ENCODE measurements around the gene PLXNB3.

The PLXNB3 gene

GRCh38 chrX:153750127-153750774, 13.8 kb upstream of the PLXNB3 start:
- DNase-seq (no peak), ATAC-seq (replicated peaks) (no peak)
- Mint-ChIP-seq H3K4me3 (no peak overlapping the region), H3K27ac (no peak overlapping the region), H3K27me3 (peaks cover 8 to 26% of the 10 kb centered on the region in 2 donors), H3K9me3 (no peaks in the 10 kb centered on the region), H3K36me3 (ENCODE audit: insufficient read depth) (no peaks in the 10 kb centered on the region), H3K4me1 (ENCODE audit: low read depth in 2 of 2) (peaks cover 0 to 1% of the 10 kb centered on the region in 2 donors)

GRCh38 chrX:153755136-153755535, 8.9 kb upstream of the PLXNB3 start:
- Mint-ChIP-seq H3K36me3 (ENCODE audit: insufficient read depth) (no peaks in the 10 kb centered on the region), H3K9me3 (no peaks in the 10 kb centered on the region), H3K27me3 (peaks cover 0 to 2% of the 10 kb centered on the region in 2 donors), H3K4me3 (no peak overlapping the region), H3K27ac (no peak overlapping the region), H3K4me1 (ENCODE audit: low read depth in 2 of 2) (no peaks in the 10 kb centered on the region)
- ATAC-seq (replicated peaks) (no peak), DNase-seq (no peak)

GRCh38 chrX:153761863-153762262, 2.2 kb upstream of the PLXNB3 start:
- peaks cover 0 to 4% of the 10 kb centered on the region in 2 donors for H3K4me1 Mint-ChIP-seq (ENCODE audit: low read depth in 2 of 2)
- DNase-seq (no peak), ATAC-seq (replicated peaks) (no peak)
- H3K4me3 Mint-ChIP-seq = no peak overlapping the region
- no peaks in the 10 kb centered on the region for H3K36me3 Mint-ChIP-seq (ENCODE audit: insufficient read depth)
- no peaks in the 10 kb centered on the region for H3K9me3 Mint-ChIP-seq
- H3K27ac Mint-ChIP-seq = no peak overlapping the region
- H3K27me3 Mint-ChIP-seq = no peaks in the 10 kb centered on the region

GRCh38 chrX:153762626-153763173, 1.3 kb upstream of the PLXNB3 start:
- ATAC-seq (replicated peaks) = no peak
- no peak for DNase-seq
- H3K27ac Mint-ChIP-seq = no peak overlapping the region

GRCh38 chrX:153763298-153763932, 634 bp upstream of the PLXNB3 start:
- DNase-seq = no peak
- H3K9me3 Mint-ChIP-seq = no peaks in the 10 kb centered on the region
- no peak overlapping the region for H3K27ac Mint-ChIP-seq
- H3K4me1 Mint-ChIP-seq (ENCODE audit: low read depth in 2 of 2) = peaks cover 4 to 9% of the 10 kb centered on the region in 2 donors
- H3K4me3 Mint-ChIP-seq = no peak overlapping the region
- no peaks in the 10 kb centered on the region for H3K27me3 Mint-ChIP-seq
- no peaks in the 10 kb centered on the region for H3K36me3 Mint-ChIP-seq (ENCODE audit: insufficient read depth)
- ATAC-seq (replicated peaks) = peak; percentile 22

More at GRCh38 chrX:153762626-153763173, 1.3 kb upstream of the PLXNB3 start:
- Mint-ChIP-seq H3K27me3 (no peaks in the 10 kb centered on the region), H3K9me3 (no peaks in the 10 kb centered on the region), H3K36me3 (ENCODE audit: insufficient read depth) (no peaks in the 10 kb centered on the region), H3K4me1 (ENCODE audit: low read depth in 2 of 2) (peaks cover 0 to 4% of the 10 kb centered on the region in 2 donors), H3K4me3 (no peak overlapping the region)

- Mint-ChIP-seq H3K4me1 (ENCODE audit: low read depth in 2 of 2) (peaks cover 4 to 9% of the 10 kb centered on the region in 2 donors), H3K9me3 (no peaks in the 10 kb centered on the region), H3K27me3 (no peaks in the 10 kb centered on the region), H3K27ac (no peak overlapping the region), H3K4me3 (no peak overlapping the region), H3K36me3 (ENCODE audit: insufficient read depth) (no peaks in the 10 kb centered on the region)
- ATAC-seq (replicated peaks) = no peak
- DNase-seq = no peak
Observed at GRCh38 chrX:153764786-153765137, 713 bp downstream of the PLXNB3 start.

GRCh38 chrX:153765138-153766079, 1.4 kb downstream of the PLXNB3 start:
- H3K4me3 Mint-ChIP-seq = no peak overlapping the region
- H3K36me3 Mint-ChIP-seq (ENCODE audit: insufficient read depth) = no peaks in the 10 kb centered on the region
- no peak for DNase-seq
- H3K4me1 Mint-ChIP-seq (ENCODE audit: low read depth in 2 of 2) = peaks cover 4 to 9% of the 10 kb centered on the region in 2 donors
- H3K9me3 Mint-ChIP-seq = no peaks in the 10 kb centered on the region
- no peak overlapping the region for H3K27ac Mint-ChIP-seq
- H3K27me3 Mint-ChIP-seq = no peaks in the 10 kb centered on the region
- no peak for ATAC-seq (replicated peaks)

GRCh38 chrX:153766098-153766817, 2.2 kb downstream of the PLXNB3 start:
- ATAC-seq (replicated peaks) = no peak
- H3K36me3 Mint-ChIP-seq (ENCODE audit: insufficient read depth) = no peaks in the 10 kb centered on the region
- no peak for DNase-seq
- H3K9me3 Mint-ChIP-seq = no peaks in the 10 kb centered on the region
- H3K27me3 Mint-ChIP-seq = no peaks in the 10 kb centered on the region
- H3K4me1 Mint-ChIP-seq (ENCODE audit: low read depth in 2 of 2) = peaks cover 4 to 9% of the 10 kb centered on the region in 2 donors
- H3K27ac Mint-ChIP-seq = no peak overlapping the region
- H3K4me3 Mint-ChIP-seq = no peak overlapping the region

- H3K27me3 Mint-ChIP-seq = no peaks in the 10 kb centered on the region
- H3K4me3 Mint-ChIP-seq = no peak overlapping the region
- H3K36me3 Mint-ChIP-seq (ENCODE audit: insufficient read depth) = no peaks in the 10 kb centered on the region
- no peaks in the 10 kb centered on the region for H3K9me3 Mint-ChIP-seq
- ATAC-seq (replicated peaks) (no peak), DNase-seq (no peak)
- H3K27ac Mint-ChIP-seq = no peak overlapping the region
- H3K4me1 Mint-ChIP-seq (ENCODE audit: low read depth in 2 of 2) = peaks cover 4 to 9% of the 10 kb centered on the region in 2 donors
Observed at GRCh38 chrX:153766871-153767673, 3.0 kb downstream of the PLXNB3 start.

- no peak for DNase-seq
- Mint-ChIP-seq H3K9me3 (no peaks in the 10 kb centered on the region), H3K27me3 (no peaks in the 10 kb centered on the region), H3K27ac (peak overlapping the region; percentile 35 to 81), H3K4me1 (ENCODE audit: low read depth in 2 of 2) (peaks cover 4 to 9% of the 10 kb centered on the region in 2 donors), H3K4me3 (no peak overlapping the region), H3K36me3 (ENCODE audit: insufficient read depth) (no peaks in the 10 kb centered on the region)
- no peak for ATAC-seq (replicated peaks)
Observed at GRCh38 chrX:153767674-153768055, 3.6 kb downstream of the PLXNB3 start.

GRCh38 chrX:153768311-153769157, 4.5 kb downstream of the PLXNB3 start:
- Mint-ChIP-seq H3K4me1 (ENCODE audit: low read depth in 2 of 2) (peaks cover 4 to 9% of the 10 kb centered on the region in 2 donors), H3K9me3 (no peaks in the 10 kb centered on the region), H3K27ac (peak overlapping the region; percentile 35 to 81), H3K27me3 (no peaks in the 10 kb centered on the region), H3K36me3 (ENCODE audit: insufficient read depth) (no peaks in the 10 kb centered on the region), H3K4me3 (peak overlapping the region in 1 of 2 donors; percentile 37)
- DNase-seq (no peak), ATAC-seq (replicated peaks) (no peak)

Data from effector memory CD8-positive, alpha-beta T cell (primary cell).